Measurements from ENCODE around the gene KCNN4.

KCNN4 gene

DNA sequence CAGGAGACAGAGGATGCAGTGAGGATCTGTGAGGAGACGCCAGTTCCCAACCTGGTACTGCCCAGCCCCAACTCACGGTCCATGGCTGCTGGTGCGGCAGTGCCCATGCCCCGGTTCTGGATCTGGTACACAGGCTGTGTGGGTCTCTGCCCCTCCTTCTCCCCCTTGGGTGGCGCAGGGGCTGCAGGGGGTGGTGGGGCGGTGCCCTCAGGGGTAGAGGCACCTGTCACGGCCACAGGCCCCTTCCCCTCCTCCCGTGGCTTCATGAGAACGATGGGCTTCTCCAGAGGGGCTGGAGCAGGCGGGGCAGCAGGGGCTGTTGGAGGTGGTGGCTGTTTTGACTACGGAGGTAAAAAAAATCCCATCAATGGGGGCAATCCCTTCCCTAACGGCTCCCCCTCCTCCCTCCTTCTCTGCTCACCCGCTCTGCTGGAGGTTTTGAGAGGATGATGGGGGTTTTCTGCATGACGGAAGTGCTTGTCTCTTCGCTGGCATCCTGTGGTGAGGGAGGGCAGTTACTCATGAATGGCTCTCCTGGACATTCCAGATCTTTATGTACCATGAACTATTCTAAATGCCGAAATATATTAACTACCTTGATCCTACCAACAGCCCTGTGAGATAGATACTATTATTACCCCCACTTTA, 33.1 kb downstream of the KCNN4 start:
- no peak for DNase-seq

DNA sequence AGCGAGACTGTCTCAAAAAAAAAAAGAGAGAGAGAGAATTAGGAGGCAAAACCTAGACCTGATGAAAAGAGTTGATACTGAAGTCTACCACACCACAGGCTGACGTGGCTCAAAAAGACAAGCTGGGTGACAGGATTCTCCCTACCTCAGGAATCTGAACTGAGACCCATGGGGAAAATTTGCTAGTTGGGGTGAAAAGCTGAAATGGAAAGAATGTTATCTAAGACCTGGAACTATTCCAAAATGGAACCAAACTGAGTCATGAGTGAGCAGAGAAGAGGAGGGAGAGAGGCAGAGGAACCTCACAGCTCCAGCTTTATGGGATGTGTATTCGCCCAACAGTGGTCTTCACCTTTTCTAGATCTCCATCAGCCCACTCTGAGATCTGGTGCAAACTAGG, 37.7 kb downstream of the KCNN4 start:
- DNase-seq = no peak

DNA sequence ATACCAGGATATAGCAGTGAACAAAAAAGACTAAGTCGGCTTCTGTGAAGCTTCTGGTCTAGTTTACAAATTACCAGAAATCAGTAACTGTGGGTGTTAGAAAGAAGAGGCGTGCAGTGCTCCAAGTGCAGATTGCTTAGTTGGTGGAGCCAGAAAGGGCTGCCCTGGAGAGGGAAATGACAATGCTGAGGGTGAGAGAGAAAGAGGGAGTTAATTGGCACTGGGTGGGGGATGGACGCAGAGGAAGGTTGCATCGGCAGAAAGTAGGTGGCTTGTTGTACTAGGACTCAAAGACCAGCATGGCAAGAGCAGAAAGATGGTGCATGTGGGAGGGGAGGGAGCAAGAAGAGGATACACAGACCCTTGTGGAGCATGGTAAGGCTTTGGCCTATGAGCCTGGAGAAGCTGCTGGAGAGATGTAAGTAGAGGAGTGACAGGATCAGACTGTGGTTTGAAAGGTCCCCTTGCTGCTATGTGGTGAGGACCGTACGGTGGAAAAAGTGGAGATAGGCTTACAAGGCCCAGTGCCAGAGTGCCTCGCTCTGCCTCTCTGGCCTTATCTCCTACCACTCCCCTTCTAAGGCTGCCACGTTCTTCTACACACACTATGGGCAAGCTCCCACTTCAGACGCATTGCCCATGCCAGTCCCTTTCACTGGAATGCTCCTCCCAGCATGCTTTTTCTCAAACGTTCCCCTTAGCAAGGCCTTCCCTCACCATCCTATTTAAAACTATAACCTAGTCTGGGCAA, 39.5 kb downstream of the KCNN4 start:
- no peak for DNase-seq

DNA sequence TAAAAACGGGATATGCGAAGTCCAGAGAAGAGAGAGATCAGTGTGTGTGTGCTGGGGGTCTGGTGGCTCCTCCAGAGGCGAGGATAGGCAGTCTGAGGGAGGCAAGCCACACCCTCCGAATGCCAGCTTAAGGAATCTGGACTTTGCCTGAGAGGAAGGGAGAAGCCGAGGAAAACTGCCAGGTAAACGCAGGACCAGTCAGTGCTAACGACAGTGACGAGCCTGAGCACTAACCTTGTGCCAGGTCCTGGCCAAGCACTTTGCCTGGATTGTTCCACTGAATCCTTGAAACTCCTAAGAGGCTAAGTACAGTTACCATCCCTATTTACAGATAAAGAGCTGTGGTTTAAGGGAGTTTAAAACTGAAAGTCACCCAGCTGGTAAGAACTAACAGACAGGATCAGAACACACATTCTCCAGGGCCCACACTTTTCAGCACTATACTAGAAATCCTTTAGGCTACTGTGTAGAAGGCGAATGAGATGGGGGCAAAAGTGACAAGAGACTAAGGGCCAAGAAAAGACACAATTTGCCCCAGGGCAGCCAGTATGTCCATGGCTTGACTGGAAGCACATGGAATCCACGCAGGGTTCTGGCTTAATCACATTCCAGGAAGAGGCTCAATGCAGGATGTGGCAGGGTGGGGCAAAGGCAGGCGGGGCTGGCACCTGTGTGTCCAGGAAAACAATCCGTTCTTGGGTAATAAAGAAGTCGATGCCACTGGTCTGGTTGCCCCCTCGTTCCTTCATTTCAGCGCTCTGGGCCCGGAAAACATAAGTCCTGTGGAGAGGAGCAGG, 41.1 kb downstream of the KCNN4 start:
- DNase-seq = no peak

DNA sequence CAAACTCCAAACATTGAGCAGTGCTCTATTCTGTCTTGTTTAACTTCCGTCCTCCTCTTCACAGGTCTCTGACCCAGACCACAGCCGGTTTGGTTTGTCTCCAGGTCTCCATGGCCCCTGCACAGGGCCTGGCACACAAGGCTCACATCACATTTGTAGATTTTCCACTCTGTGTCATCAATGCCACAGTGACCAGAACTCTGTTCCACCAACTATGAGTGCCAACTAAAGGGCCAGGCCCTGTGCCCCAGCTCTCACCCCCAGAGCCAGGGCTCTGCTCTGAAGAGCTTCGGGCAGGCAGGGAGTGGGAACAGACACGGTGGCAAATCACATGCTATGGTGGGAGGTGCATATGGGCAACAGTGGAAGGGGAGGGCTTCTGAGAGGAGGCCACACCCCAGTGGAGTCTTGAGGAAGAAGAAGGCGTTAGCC, 42.0 kb downstream of the KCNN4 start:
- DNase-seq = no peak

DNA sequence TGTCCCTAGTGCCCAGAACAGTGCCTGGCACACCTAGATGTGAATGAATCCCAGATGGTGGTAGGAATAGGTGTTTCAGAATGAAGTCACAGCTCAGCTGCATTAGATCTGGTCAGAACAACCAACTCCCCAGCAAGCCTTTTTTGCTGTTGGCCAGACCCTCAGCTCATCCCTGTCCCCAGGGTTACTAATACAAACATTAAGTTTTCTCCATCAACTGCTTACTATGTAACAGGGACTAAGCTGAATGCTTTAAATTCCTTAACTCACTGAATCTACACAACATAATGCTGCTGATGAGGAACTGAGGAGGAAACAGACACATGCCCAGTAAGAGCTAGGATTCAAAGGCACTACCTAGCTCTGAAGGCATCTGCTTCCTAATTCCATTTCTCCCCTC, 44.8 kb downstream of the KCNN4 start:
- no peak for DNase-seq

DNA sequence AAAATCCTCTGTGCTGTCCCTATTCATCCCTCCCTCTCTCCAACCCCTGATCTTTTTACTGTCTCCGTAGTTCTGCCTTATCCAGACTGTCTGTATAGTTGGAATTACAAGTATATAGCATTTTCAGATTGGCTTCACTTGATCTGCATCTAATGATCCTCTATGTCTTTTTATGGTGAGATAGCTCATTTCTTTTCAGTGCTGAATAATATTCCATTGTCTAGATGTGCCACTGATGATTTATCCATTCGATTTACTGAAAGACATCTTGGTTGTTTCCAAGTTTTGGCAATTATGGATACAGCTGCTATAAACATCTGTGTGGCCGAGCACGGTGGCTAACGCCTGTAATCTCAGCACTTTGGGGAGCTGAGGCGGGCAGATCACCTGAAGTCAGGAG, 45.8 kb downstream of the KCNN4 start:
- DNase-seq = no peak

DNA sequence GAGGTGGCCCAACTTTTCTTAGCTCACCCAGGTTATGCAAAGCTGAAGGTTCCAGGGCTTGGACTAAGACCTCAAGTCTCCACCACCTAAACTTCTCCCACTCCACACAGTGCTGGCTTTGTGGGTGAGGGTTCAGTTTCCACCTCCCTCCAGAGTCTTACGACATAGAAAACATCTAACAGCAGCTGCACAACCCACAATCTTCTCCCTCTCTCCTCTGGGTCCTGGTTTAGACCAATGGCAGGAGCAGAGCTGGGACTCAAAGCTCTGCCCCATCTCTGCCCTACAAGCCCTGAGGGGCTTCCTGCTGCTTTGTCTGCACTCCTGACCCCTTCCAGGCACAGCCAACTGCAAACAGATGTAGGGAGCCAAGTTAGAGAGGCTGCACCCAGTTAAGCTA, 48.9 kb downstream of the KCNN4 start:
- DNase-seq = no peak

DNA sequence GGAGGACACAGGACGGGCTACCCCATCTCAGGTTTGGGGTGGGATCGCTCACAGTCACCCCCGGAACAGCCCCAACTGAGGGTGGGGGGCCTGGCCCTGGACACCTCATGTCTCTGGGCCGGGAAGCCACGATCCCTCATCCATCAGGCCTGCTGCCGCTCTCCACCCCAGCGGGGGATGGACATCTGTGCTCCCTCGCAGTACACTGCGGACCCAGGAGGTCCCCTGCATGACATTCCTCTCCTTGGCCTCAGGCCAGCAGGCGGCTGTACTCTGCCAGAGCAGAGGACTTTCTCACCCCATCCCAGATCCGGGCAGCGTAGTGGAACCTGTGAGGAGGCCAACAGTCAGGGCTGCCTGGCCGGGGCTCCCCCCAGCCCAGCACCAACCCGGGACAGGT, 49.4 kb downstream of the KCNN4 start:
- DNase-seq = no peak

DNA sequence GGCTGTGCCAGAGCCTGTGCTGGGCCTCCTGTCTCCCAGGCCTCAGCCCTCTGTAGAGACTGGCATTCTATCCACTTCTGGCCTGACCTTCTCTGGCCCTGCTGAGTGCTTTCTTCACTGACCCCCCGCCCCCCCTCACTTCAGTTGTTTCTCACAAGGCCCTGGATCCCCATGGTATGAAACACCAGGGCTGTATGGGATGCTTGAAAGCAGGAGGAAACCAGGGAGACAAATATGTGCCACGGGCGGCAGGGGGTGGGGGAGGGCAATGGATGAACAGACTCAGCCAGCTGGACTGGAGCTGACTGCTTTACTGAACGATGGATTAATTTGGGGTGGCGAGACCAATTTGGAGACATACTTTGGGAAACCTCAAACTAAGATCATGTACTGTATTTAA, 50.9 kb downstream of the KCNN4 start:
- DNase-seq = no peak

DNA sequence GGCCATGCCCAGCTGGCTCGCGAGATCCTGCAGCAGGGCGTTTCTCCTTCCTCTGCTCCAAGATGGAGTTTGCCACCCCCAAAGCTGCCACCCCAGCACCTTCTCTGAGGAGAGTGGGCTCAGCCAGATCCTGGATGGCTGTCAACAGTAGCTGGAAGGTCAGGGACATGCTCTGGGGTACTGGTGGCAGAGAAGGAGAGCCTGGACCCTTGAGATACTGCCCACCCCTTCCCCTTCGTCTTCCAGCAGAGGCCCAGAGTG, 53.2 kb downstream of the KCNN4 start:
- no peak for DNase-seq

DNA sequence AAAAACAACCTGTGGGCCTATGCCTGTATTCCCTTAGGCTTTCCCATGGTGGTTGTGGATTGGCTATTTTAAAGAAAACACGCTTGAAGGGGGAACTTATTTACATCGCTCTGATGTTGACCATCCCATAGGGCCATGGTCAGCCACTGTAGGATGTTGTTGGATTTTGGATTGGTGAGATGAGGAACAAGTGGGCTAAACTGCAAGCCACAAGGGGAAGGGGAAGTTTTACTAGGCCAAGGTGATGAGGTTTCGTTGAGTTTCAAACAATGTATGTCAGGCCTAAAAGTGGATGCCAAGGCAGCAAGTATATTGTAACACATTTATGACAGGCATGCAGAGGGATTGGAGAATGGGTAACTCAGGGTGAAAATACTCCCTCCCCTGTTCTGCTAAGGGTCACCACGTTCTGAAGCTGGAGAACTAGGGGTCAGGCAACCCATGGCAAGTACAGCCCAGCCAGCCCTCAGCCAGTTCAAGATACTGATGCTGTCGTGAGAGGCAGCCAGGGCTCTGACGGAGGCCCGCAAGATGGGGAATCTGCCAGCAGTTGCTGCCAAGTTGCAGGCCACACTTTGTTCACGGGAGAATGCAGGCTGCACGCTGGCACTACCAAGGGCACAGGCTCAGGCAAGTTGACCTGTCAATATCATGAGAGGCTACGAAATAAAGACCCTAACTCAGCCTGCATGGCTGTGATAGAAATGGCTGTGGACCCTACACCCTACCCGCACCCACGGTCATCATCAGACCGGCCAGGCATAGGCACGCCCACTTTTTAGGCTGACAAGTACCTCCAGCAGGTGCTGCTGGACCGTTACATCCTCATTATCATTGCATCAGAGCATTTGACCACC, 53.8 kb downstream of the KCNN4 start:
- no peak for DNase-seq

DNA sequence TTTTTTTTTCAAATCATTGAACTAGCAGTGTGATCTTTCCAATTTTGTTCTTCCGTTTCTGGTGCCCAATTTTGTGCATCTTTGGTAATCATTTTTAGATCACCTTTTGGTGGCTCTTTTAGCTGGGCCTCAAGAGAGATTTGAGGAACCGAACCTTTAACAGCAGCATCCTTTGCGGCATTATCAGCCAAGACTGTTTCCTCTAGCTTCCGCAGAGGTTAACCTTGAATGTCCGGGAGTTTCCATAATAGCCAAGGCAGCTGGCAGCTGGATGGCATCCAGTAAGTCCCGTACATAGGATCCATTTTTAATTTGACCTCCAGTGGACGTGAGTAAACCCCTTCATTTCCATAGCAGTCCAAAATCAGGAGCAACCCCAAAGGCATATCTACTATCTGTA, 55.3 kb downstream of the KCNN4 start:
- no peak for DNase-seq

DNA sequence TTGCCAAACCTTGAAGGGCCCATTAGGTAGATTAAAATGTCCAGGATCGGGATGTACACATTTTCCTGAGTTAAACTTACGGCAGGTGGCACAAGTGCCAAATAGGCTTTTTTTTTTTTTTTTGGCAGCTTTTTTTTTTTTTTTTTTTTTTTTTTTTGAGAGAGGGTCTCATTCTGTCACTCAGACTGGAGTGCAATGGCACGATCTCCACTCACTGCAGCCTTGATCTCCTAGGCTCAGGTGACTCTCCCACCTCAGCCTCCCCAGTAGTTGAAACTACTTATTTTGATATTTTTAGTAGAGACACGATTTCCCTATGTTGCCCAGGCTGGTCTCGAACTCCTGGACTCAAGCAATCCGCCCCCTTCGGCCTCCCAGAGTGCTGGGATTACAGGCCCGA, 55.9 kb downstream of the KCNN4 start:
- no peak for DNase-seq

DNA sequence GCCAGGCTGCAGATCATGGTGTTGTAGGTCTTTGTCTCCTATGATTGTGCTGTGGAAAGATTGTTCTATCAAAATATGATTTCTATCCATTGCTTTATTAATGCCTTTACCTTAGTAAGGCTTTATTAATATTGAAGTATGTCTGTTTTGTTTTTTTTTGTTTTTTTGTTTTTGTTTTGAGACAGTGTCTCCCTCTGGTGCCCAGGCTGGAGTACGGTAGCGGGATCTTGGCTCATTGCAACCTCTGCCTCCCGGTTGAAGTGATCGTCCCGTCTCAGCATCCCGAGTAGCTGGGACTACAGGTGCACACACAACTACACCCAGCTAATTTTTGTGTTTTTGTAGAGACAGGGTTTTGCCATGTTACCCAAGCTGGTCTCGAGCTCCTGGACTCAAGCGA, 57.2 kb downstream of the KCNN4 start:
- DNase-seq = no peak

DNA sequence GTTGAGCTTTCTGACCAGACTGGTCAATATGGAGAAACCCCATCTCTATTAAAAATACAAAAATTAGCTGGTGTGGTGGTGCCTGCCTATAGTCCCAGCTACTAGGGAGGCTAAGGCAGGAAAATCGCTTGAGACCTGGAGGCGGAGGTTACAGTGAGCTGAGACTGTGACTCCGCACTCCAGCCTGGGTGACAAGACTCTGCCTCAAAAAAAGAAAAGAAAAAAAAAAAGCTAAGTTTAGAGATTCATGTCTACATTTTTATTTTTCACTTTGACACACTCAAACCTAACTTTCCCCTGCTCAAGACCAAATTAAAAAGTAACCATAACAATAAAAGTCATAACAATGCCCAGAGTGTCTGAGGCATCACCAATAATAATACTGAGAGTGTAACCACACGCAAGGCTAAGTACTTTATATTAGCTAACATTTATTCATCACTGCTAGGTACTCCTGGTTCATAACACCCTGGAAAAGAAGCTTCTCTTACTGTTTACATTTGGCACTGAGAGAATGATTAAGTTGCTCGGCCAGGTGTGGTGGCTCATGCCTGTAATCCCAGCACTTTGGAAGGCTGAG, 59.2 kb downstream of the KCNN4 start:
- no peak for DNase-seq

DNA sequence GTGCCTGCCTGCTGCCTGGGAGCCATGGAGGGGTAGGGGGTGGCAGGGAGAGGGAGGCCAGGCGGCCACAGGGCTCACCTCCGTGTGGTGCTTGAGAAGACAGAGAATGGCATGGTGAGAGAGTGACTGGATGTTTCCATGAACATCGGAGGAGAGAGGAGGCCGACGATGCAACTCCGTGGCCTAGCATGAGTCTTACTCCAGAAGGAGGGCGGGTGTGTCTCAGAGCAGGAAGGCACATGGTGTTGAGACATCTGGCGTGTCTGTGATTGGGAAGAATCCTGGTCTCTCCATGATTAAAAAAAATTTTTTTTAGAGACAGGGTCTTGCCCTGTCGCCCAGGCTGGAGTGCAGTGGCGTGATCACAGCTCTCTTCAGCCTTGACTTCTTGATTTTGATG, 59.8 kb downstream of the KCNN4 start:
- DNase-seq = no peak

DNA sequence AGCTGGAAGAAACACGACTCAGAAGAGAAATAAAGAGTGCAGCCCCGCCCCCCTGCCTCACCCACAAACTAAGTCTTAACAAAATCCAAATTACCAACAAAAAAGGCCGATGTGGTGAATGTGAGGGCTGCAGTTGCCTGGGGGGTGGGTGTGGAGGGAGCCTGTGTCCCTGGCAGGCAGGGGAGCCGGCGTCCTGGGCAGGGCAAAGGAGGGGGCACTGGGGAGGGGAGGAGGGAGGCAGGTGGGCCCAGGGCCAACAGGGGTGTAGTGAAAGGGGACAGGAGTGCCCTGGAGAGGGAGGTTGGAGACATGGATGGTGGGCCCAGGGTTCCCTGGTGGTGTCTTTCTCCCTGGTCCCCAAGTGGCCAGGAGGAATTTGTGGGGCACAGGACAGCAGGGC, 60.9 kb downstream of the KCNN4 start:
- DNase-seq = no peak

DNA sequence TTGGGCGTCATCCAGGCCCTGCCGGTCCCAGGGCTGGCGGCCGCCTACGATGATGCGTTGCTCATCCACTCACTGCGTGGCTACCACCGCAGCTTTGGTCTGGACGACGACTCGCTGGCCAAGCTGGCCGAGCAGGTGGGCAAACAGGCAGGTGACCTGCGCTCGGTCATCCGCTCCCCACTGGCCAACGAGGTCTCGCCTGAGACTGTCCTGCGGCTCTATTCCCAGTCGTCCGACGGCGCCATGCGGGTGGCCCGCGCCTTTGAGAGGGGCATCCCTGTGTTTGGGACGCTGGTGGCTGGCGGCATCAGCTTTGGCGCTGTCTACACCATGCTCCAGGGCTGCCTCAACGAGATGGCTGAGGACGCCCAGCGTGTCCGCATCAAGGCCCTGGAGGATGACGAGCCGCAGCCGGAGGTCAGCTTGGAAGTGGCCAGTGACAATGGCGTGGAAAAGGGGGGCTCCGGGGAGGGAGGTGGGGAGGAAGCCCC, 61.4 kb downstream of the KCNN4 start:
- no peak for DNase-seq

DNA sequence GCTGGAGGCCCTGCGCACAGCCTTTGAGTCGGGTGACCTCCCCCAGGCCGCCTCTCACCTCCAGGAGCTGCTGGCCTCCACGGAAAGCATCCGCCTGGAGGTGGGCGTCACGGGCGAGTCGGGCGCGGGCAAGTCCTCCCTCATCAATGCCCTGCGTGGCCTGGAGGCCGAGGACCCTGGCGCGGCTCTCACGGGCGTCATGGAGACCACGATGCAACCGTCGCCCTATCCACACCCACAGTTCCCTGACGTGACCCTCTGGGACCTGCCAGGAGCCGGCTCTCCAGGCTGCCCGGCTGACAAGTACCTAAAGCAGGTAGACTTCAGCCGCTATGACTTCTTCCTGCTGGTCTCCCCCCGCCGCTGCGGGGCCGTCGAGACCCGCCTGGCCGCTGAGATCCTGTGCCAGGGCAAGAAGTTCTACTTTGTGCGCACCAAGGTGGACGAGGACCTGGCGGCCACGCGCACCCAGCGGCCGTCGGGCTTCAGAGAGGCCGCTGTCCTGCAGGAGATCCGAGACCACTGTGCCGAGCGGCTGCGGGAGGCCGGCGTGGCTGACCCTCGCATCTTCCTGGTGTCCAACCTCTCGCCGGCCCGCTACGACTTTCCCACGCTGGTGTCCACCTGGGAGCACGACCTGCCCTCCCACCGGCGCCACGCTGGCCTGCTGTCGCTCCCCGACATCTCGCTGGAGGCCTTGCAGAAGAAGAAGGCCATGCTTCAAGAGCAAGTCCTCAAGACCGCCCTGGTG, 62.0 kb downstream of the KCNN4 start:
- no peak for DNase-seq

Measured in NCI-H345 (cell line).